K562 (cell line): Measurements from ENCODE around the gene PHKG2. TPM values are rescaled to one million over a fixed set of nuclear protein-coding genes. Genes with fewer than 3 reads are reported as not detected.

Experiments
- ATAC-seq: fragments of 200-7000 bp; cut with Tn5 transposase; 3 replicates; pipeline ENCODE4 v1.9.1; 2020; ENCODE audit warnings: moderate library complexity
- BruUV-seq: library from RNA; stranded (reverse); fragments of 400-500 nt; replicated peaks from 2 replicates; lab custom pipeline; 2021; lab: Mats Ljungman, UMichigan
- CTCF ChIA-PET: fragments of 300-600 bp; formaldehyde crosslinking; extraction: SDS; loops from one replicate; lab custom pipeline; 2021; ENCODE audit warnings: low intra/inter-chr PET ratio; lab: Yijun Ruan, JAX
- POLR2A ChIA-PET: fragments of 300-600, 350-650 bp; sonication (Branson Sonifier 250); formaldehyde crosslinking; extraction: SDS; loops from one replicate; lab custom pipeline; 2021; ENCODE audit warnings: antibody characterized with exemption, inconsistent platforms; lab: Yijun Ruan, JAX
- DNase-seq, 4 experiments: peaks; one replicate each; pipeline versions ENCODE4 v3.0.0 to v3.0.0-alpha.2; 2011 to 2018; ENCODE audit warnings: low spot score in 3 of 4, mixed read lengths in 3 of 4; ENCODE audit errors: extremely low read depth in 1 of 4
- FAIRE-seq: peaks from 2 replicates; lab custom pipeline; 2011; peaks lifted over from hg19 to GRCh38; lab: Jason Lieb, UNC
- H2AFZ ChIP-seq: 2 replicates; pipeline ENCODE4 v1.6.0; 2011; ENCODE audit warnings: low read depth, low read length, control low read depth, inconsistent platforms
- H3K27ac ChIP-seq: fragments of 200-600 bp; 3 replicates; pipeline ENCODE4 v1.8.0; 2011; ENCODE audit warnings: low read depth, mild to moderate bottlenecking, control low read depth, inconsistent platforms, low read length, moderate library complexity, mixed read lengths; ENCODE audit errors: extremely low read depth
- H3K27me3 ChIP-seq, 2 experiments: fragments of 300-600 bp in 1 of 2; 2 replicates in 1 of 2; 3 replicates in 1 of 2; pipeline versions ENCODE4 v1.6.0 to v1.8.0; 2011; ENCODE audit warnings: inconsistent platforms in 2 of 2, low read length in 2 of 2, mild to moderate bottlenecking in 1 of 2, mixed read lengths in 1 of 2, moderate library complexity in 1 of 2; ENCODE audit not compliant: control insufficient read depth in 2 of 2, insufficient read depth in 2 of 2
- H3K36me3 ChIP-seq: fragments of 300-600 bp; 3 replicates; pipeline ENCODE4 v1.8.0; 2011; ENCODE audit warnings: mild to moderate bottlenecking, low read length, inconsistent platforms; ENCODE audit not compliant: control insufficient read depth, insufficient read depth
- H3K4me1 ChIP-seq, 2 experiments: fragments of 200-600 bp in 1 of 2; replicated peaks in 1 of 2; 2 replicates in 1 of 2; 3 replicates in 1 of 2; pipeline versions ENCODE4 v1.5.1 to v1.8.0; 2011; ENCODE audit warnings: inconsistent platforms in 2 of 2, low read length in 2 of 2, mild to moderate bottlenecking in 1 of 2, mixed read lengths in 1 of 2, moderate library complexity in 1 of 2; ENCODE audit not compliant: control insufficient read depth in 2 of 2, insufficient read depth in 2 of 2
- H3K4me2 ChIP-seq: 2 replicates; pipeline ENCODE4 v1.6.1; 2011; ENCODE audit warnings: low read length, control low read depth, inconsistent platforms, mixed read lengths; ENCODE audit not compliant: insufficient read depth
- H3K4me3 ChIP-seq: fragments of 200-600 bp; sonication (generic), shearing (Covaris generic); 2 replicates; pipeline ENCODE4 v1.5.1; 2016; ENCODE audit warnings: control low read depth, inconsistent platforms
- H3K79me2 ChIP-seq: fragments of 200-600 bp; 3 replicates; pipeline ENCODE4 v1.8.0; 2011; ENCODE audit warnings: low read length, inconsistent platforms; ENCODE audit not compliant: control insufficient read depth, insufficient read depth
- H3K9ac ChIP-seq, 2 experiments: 2 replicates each; pipeline versions ENCODE4 v1.6.0 to v1.6.1; 2011; ENCODE audit warnings: low read depth in 2 of 2, low read length in 2 of 2, control low read depth in 1 of 2, inconsistent platforms in 1 of 2, mild to moderate bottlenecking in 1 of 2, mixed read lengths in 1 of 2; ENCODE audit not compliant: insufficient read depth in 1 of 2
- H3K9me1 ChIP-seq: one replicate; pipeline ENCODE4 v1.6.0; 2011; ENCODE audit warnings: inconsistent platforms, mild to moderate bottlenecking, low read length, moderate library complexity; ENCODE audit not compliant: control insufficient read depth, insufficient read depth
- H3K9me3 ChIP-seq: replicated peaks from 2 replicates; pipeline ENCODE4 v1.5.1; 2011; ENCODE audit warnings: low read depth, low read length, inconsistent platforms; ENCODE audit not compliant: control insufficient read depth, insufficient read depth
- H4K20me1 ChIP-seq: replicated peaks from 2 replicates; pipeline ENCODE4 v1.6.1; 2011; ENCODE audit warnings: low read length, inconsistent platforms, mixed read lengths; ENCODE audit not compliant: control insufficient read depth, insufficient read depth
- ADNP ChIP-seq: fragments of 200-800 bp; sonication (Bioruptor generic); IDR thresholded peaks from 2 replicates; pipeline ENCODE4 v1.6.1; 2016; ENCODE audit warnings: missing genetic modification characterization, missing compliant biosample characterization
- CBFA2T3 ChIP-seq: fragments of 450-650 bp; IDR thresholded peaks from 2 replicates; pipeline ENCODE4 v1.6.1; 2017
- NUFIP1 ChIP-seq: fragments of 450-650 bp; IDR thresholded peaks from 2 replicates; pipeline ENCODE4 v1.6.1; 2018; ENCODE audit not compliant: partially characterized antibody
- SAP30 ChIP-seq: fragments of 200-600 bp; sonication (generic); IDR thresholded peaks from 2 replicates; pipeline ENCODE4 v1.6.1; 2012; ENCODE audit warnings: borderline replicate concordance, low read depth, mild to moderate bottlenecking, moderate library complexity, low read length, control low read depth, inconsistent platforms; ENCODE audit not compliant: insufficient read depth, poor library complexity, severe bottlenecking
- UBTF ChIP-seq, 2 experiments: IDR thresholded peaks; 2 replicates each; pipeline ENCODE4 v1.6.1; 2012; ENCODE audit warnings: improper control_type of control experiment in 2 of 2, low read depth in 2 of 2, low read length in 2 of 2, borderline replicate concordance in 1 of 2
- YBX1 ChIP-seq: fragments of 450-650 bp; IDR thresholded peaks from 2 replicates; pipeline ENCODE4 v1.7.1; 2016; ENCODE audit warnings: mild to moderate bottlenecking
- ZNF764 ChIP-seq: fragments of 250-450 bp; sonication (Bioruptor Pico); IDR thresholded peaks from 2 replicates; pipeline ENCODE4 v1.4.0; 2020; ENCODE audit warnings: low read depth, mild to moderate bottlenecking, moderate library complexity
- ZNF79 ChIP-seq: fragments of 250-450 bp; sonication (Bioruptor Pico); IDR thresholded peaks from 2 replicates; pipeline ENCODE4 v1.4.0; 2020; ENCODE audit warnings: low read depth, mild to moderate bottlenecking, moderate library complexity
- WGBS: fragments of 100-300 bp; shearing (Covaris generic); methylation state at CpG from one replicate; pipeline ENCODE4 v1.1.6; 2016; ENCODE audit warnings: low coverage, mixed read lengths; ENCODE audit not compliant: insufficient coverage; ENCODE audit errors: missing lambda C conversion rate; 5-methylcytosine and 5-hydroxymethylcytosine counted together
- in situ Hi-C: fragments of 300-500 bp; cut with MboI; formaldehyde crosslinking; loops from 4 replicates; pipeline ENCODE4 v1.15.0; 2018; ENCODE audit warnings: inconsistent platforms, mixed read lengths
- intact Hi-C: fragments of 100-400 bp; cut with micrococcal nuclease; formaldehyde crosslinking; loops from 2 replicates; pipeline ENCODE4 v1.14.2; 2022
- polyA plus RNA-seq, 8 experiments: library from polyadenylated mRNA; depleted of rRNA in 4 of 8; stranded (reverse) in 5 of 8; unstranded in 3 of 8; fragments of >200 nt; fragmentation: Nextera tagmentation in 2 of 8; fragmentation: Illumina TruSeq in 1 of 8; extraction: Ambion mirVana in 2 of 8; extraction: Trizol in 1 of 8; gene quantifications; 2 replicates each; pipeline versions ENCODE4 v1.2.1 to v1.2.3, GENCODE V29; 2011 to 2014; ENCODE audit warnings: inconsistent platforms in 1 of 8, missing spikeins in 1 of 8
- total RNA-seq, 7 experiments: library from RNA; depleted of rRNA in 6 of 7; stranded (reverse); fragments of >200 nt in 6 of 7; fragmentation: Illumina TruSeq in 2 of 7; extraction: Trizol in 2 of 7; gene quantifications; 2 replicates each; pipeline versions ENCODE4 v1.2.1 to v1.2.3, GENCODE V29; 2011 to 2021; ENCODE audit warnings: low replicate concordance in 1 of 7
- TF ChIP-seq, protein P1 (sequence below): sonication (generic); formaldehyde crosslinking; IDR thresholded peaks from 2 replicates; pipeline ENCODE4 v1.8.1; 2023; ENCODE audit warnings: mild to moderate bottlenecking, missing genetic modification reagents
- TF ChIP-seq, protein P2 (sequence below): fragments of 450-650 bp; formaldehyde crosslinking; IDR thresholded peaks from 2 replicates; pipeline ENCODE4 v1.4.0; 2022; ENCODE audit warnings: missing genetic modification characterization
- TF ChIP-seq, protein P3 (sequence below): fragments of 250-450 bp; sonication (Bioruptor Pico); IDR thresholded peaks from 2 replicates; pipeline ENCODE4 v1.4.0; 2020; ENCODE audit warnings: mild to moderate bottlenecking, moderate library complexity, borderline replicate concordance

The PHKG2 gene
- total and polyA plus RNA-seq, 9 of the 15 experiments (the other 6 are each of a cell fraction or from before 2014, with no cell fraction given): 5.8 to 54.2 (median 30.7) TPM

- no peak overlapping the region for H3K27ac ChIP-seq
- peaks cover 27% of the 10 kb centered on the region for H3K79me2 ChIP-seq
- ATAC-seq (no peak), FAIRE-seq (peak; percentile 48), DNase-seq (no peak)
- ChIA-PET POLR2A (interaction anchor here (1.4 to 2.3 kb wide), 7 partner anchors 13 to 149 kb away, joined by 5 to 24 read pairs (median 10); no protein-coding TSS in a partner anchor), CTCF (no interaction called here)
- intact Hi-C loops: no loop called here
- H3K4me1 ChIP-seq: peaks cover 8 to 17% of the 10 kb centered on the region in 2 experiments; a peak in 4 of 5 replicates
- no peak overlapping the region for H3K4me3 ChIP-seq
- H3K4me2 ChIP-seq: no peak overlapping the region
- WGBS: 85% methylated on average over 9 of the region's 9 CpGs
- H3K9me1 ChIP-seq: no peaks in the 10 kb centered on the region
- in situ Hi-C loops: no loop called here
- no peaks in the 10 kb centered on the region for H3K9me3 ChIP-seq
- no peak overlapping the region for H3K9ac ChIP-seq
- H3K36me3 ChIP-seq: peaks cover 58% of the 10 kb centered on the region
- no peaks in the 10 kb centered on the region for H3K27me3 ChIP-seq
- H4K20me1 ChIP-seq: no peaks in the 10 kb centered on the region
- H2AFZ ChIP-seq: no peak overlapping the region
- BruUV-seq: no TSS peak
- no peak for TF ChIP-seq CBFA2T3
- no peak for TF ChIP-seq ZNF79 (CRISPR knock-in tag)
- TF ChIP-seq UBTF (IDR thresholded peaks at IDR 0.05; ENCODE audit: borderline replicate concordance in 1 of 2, low read depth in 2 of 2, low read length in 2 of 2): no peak
- TF ChIP-seq, protein P1, sequence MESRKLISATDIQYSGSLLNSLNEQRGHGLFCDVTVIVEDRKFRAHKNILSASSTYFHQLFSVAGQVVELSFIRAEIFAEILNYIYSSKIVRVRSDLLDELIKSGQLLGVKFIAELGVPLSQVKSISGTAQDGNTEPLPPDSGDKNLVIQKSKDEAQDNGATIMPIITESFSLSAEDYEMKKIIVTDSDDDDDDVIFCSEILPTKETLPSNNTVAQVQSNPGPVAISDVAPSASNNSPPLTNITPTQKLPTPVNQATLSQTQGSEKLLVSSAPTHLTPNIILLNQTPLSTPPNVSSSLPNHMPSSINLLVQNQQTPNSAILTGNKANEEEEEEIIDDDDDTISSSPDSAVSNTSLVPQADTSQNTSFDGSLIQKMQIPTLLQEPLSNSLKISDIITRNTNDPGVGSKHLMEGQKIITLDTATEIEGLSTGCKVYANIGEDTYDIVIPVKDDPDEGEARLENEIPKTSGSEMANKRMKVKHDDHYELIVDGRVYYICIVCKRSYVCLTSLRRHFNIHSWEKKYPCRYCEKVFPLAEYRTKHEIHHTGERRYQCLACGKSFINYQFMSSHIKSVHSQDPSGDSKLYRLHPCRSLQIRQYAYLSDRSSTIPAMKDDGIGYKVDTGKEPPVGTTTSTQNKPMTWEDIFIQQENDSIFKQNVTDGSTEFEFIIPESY (CRISPR knock-in tag): no peak
- TF ChIP-seq ZNF764 (CRISPR knock-in tag): no peak
- no peak for TF ChIP-seq SAP30
- no peak for TF ChIP-seq YBX1
- no peak for TF ChIP-seq NUFIP1
- no peak for TF ChIP-seq ADNP (tag)
- TF ChIP-seq, protein P2, sequence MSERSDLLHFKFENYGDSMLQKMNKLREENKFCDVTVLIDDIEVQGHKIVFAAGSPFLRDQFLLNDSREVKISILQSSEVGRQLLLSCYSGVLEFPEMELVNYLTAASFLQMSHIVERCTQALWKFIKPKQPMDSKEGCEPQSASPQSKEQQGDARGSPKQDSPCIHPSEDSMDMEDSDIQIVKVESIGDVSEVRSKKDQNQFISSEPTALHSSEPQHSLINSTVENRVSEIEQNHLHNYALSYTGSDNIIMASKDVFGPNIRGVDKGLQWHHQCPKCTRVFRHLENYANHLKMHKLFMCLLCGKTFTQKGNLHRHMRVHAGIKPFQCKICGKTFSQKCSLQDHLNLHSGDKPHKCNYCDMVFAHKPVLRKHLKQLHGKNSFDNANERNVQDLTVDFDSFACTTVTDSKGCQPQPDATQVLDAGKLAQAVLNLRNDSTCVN (CRISPR knock-in tag): no peak
- TF ChIP-seq, protein P3, sequence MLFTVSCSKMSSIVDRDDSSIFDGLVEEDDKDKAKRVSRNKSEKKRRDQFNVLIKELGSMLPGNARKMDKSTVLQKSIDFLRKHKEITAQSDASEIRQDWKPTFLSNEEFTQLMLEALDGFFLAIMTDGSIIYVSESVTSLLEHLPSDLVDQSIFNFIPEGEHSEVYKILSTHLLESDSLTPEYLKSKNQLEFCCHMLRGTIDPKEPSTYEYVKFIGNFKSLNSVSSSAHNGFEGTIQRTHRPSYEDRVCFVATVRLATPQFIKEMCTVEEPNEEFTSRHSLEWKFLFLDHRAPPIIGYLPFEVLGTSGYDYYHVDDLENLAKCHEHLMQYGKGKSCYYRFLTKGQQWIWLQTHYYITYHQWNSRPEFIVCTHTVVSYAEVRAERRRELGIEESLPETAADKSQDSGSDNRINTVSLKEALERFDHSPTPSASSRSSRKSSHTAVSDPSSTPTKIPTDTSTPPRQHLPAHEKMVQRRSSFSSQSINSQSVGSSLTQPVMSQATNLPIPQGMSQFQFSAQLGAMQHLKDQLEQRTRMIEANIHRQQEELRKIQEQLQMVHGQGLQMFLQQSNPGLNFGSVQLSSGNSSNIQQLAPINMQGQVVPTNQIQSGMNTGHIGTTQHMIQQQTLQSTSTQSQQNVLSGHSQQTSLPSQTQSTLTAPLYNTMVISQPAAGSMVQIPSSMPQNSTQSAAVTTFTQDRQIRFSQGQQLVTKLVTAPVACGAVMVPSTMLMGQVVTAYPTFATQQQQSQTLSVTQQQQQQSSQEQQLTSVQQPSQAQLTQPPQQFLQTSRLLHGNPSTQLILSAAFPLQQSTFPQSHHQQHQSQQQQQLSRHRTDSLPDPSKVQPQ (CRISPR knock-in tag): no peak
Measured at GRCh38 chr16:30746638-30747175, 1.5 kb upstream of the PHKG2 start.
